ENCODE data around the gene MEX3D.

The MEX3D gene

DNA sequence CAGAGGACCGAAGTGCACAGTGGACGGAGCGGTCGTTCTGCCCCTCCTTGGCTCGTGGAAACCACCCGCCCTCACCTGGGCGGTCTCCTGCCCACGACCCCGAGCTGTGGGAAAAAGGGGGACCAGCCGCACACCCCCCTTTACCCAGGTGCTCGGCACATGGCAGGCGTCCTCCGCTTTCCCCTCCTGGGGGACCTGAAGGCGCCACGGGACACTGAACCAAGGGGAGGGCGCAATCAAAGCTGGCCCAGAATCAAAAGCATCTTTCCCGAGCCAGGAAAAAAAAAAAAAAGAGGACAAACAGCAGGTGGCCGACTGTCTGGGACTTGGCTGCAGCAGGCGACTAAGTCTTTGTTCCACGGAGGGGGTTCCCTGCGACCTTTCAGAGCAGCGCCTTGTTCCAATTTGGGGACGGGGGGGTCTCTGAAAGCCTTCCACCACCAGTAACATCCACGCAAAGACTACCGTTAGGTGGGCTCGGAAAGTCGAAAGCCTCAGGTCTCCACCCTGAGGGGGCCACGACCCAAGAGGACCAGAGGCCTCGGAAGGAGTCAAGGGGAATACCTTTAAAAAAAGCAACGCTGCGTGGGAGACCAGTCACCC, 23.4 kb upstream of the MEX3D start:
- H3K36me3 ChIP-seq (ENCODE audit: insufficient read depth, low read length), result peaks cover 4% of the 10 kb centered on the region
- peak overlapping the region; percentile 99 for H3K27ac ChIP-seq
- no peaks in the 10 kb centered on the region for H3K9me3 ChIP-seq (ENCODE audit: low read depth, low read length)
- H3K4me3 ChIP-seq, result peak overlapping the region; percentile 95
- H3K9ac ChIP-seq (ENCODE audit: insufficient read length), result peak overlapping the region; percentile 100
- DNase-seq (ENCODE audit: low read depth, low spot score), result no peak
- peak; percentile 1; the same call in 1 of the 2 replicates for TF ChIP-seq POLR2AphosphoS5 (IDR thresholded peaks at IDR 0.05; ENCODE audit: borderline replicate concordance, low read depth, low read length)
- TF ChIP-seq EZH2 (IDR thresholded peaks at IDR 0.05), result no peak

DNA sequence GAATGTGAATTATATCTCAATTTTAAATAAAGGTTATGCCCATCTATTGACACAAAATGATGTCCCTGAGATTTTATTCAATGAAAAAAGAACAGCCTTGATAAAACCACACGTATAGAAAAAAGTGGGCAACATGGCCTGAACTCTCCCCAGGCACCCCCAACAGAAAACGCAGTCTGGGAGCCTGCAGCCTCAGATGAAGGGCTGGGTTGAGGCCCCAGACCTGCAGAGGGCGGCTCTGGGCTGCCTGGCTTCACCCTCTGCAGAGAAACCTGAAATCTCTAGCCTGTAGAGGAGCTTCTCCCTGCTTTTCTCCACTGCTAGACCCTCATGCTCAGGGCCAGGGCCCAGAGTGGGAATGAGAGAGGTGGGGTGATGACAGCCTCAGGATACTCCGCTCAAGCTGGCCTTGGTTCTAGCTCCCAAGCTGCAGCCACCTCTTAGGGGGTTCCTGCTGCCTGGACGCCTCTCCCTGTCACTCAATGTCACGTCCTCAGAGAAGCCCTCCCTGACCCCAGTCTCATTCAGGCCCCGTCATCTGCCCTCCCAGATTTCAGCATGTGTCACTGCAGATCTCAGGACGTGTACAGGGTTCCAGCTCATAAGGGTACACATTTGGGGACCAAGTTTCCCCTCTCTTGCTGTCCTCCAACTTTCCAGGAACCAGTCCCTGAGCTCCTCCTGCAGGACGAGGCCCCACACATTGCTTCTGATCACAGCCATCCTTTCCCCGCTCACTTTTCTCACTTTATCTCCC, 22.7 kb upstream of the MEX3D start:
- Histone ChIP-seq H3K36me3 (ENCODE audit: insufficient read depth, low read length) (peaks cover 8% of the 10 kb centered on the region), H3K27ac (peak overlapping the region; percentile 99), H3K4me3 (peak overlapping the region; percentile 95), H3K9ac (ENCODE audit: insufficient read length) (peak overlapping the region; percentile 100), H3K9me3 (ENCODE audit: low read depth, low read length) (no peaks in the 10 kb centered on the region)
- TF ChIP-seq POLR2AphosphoS5 (IDR thresholded peaks at IDR 0.05; ENCODE audit: borderline replicate concordance, low read depth, low read length) (peak; percentile 32; the same call in 1 of the 2 replicates), EZH2 (IDR thresholded peaks at IDR 0.05) (no peak)
- no peak for DNase-seq (ENCODE audit: low read depth, low spot score)

DNA sequence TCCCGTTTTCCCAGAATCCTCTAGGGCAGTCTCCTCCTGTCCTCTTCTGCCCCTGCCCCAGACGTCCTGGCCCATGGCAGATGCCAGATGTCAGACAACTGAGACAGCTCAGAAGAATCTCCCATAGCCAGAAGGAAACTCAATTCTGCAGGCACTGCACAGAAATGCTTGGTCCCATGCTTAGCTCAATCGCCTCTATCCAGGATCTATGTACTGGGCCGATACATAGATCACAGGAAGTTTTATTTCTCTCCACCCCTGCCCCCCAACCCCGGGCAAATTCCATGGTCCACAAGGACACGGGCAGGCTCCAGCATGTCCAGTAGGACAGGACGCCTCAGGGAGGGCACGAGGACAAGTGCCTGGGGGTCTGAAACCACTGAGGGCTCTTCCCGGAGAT, 19.7 kb upstream of the MEX3D start:
- H3K9ac ChIP-seq (ENCODE audit: insufficient read length), result no peak overlapping the region
- no peak overlapping the region for H3K4me3 ChIP-seq
- no peak for DNase-seq (ENCODE audit: low read depth, low spot score)
- H3K9me3 ChIP-seq (ENCODE audit: low read depth, low read length), result no peaks in the 10 kb centered on the region
- peak overlapping the region; percentile 26 for H3K27ac ChIP-seq
- no peak for TF ChIP-seq EZH2 (IDR thresholded peaks at IDR 0.05)
- TF ChIP-seq POLR2AphosphoS5 (IDR thresholded peaks at IDR 0.05; ENCODE audit: borderline replicate concordance, low read depth, low read length), result no peak
- no peak for TF ChIP-seq FOXP2 (optimal IDR thresholded peaks at IDR 0.05; ENCODE audit: control extremely low read depth, extremely low read length, insufficient read depth)
- peaks cover 26% of the 10 kb centered on the region for H3K36me3 ChIP-seq (ENCODE audit: insufficient read depth, low read length)

DNA sequence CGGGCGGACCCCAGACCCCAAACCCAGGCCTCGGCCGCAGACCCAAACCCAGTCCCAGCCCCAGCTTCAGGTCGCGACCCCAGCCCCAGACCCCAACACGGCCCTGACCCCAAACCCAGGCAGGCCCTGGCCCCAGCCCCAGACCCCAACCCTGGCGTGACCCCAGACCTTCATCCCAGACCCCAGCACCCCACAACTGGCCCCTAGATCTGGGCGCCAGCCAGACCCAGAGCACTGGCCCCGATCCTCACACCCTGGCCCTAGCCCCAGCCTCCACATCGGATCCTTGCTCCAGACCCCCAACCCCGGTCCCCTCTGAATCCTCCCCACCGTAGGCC, 17.1 kb upstream of the MEX3D start:
- Histone ChIP-seq H3K4me3 (no peak overlapping the region), H3K9me3 (ENCODE audit: low read depth, low read length) (no peaks in the 10 kb centered on the region), H3K27ac (no peak overlapping the region), H3K36me3 (ENCODE audit: insufficient read depth, low read length) (peaks cover 49% of the 10 kb centered on the region; the same call in 1 of the 2 replicates), H3K9ac (ENCODE audit: insufficient read length) (no peak overlapping the region)
- DNase-seq (ENCODE audit: low read depth, low spot score), result no peak
- TF ChIP-seq POLR2AphosphoS5 (IDR thresholded peaks at IDR 0.05; ENCODE audit: borderline replicate concordance, low read depth, low read length), result 0 out of 2 replicates have a peak, but pooled peaks have one; percentile 7
- TF ChIP-seq EZH2 (IDR thresholded peaks at IDR 0.05), result no peak

DNA sequence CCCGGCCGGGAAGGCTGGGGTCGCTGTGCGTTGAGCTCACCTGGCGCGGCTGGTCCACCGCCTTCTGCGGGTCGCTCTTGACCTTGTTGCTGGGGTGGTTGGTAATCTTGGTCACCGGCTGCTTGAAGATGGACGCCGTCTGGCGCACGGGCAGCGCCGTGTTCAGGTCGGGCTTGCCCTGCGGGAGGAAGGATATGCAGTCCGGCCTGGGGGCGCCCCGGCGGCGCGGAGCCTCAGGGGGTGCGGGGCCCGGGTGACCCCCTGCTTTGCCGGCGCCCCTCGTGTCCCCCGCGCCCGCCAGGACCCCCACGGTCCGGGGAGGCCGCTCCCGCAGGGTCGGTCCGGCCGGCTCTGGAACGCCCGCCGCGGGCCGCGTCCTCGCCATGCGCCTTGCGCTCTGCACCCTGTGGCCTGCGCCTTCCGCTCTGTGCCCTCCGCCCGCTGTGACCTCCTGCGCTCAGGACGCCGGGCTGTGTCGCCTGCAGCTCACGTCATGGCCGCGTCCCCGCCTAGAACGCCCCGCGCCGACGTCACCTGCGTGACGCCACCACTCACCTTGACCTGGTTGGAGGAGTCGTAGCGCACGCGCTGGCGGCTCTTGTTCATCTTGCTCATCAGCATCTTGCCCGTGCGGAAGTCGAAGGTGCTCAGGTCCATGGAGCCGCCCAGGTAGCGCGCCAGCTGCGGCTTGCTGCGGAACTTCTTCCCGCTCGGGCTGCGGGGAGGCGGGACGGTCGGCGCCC, 16.5 kb upstream of the MEX3D start:
- H3K36me3 ChIP-seq (ENCODE audit: insufficient read depth, low read length), result peaks cover 53% of the 10 kb centered on the region; the same call in 1 of the 2 replicates
- no peaks in the 10 kb centered on the region for H3K9me3 ChIP-seq (ENCODE audit: low read depth, low read length)
- no peak overlapping the region for H3K4me3 ChIP-seq
- DNase-seq (ENCODE audit: low read depth, low spot score), result no peak
- no peak overlapping the region for H3K9ac ChIP-seq (ENCODE audit: insufficient read length)
- no peak overlapping the region for H3K27ac ChIP-seq
- no peak for TF ChIP-seq POLR2AphosphoS5 (IDR thresholded peaks at IDR 0.05; ENCODE audit: borderline replicate concordance, low read depth, low read length)
- TF ChIP-seq EZH2 (IDR thresholded peaks at IDR 0.05), result no peak
- TF ChIP-seq FOXP2 (optimal IDR thresholded peaks at IDR 0.05; ENCODE audit: control extremely low read depth, extremely low read length, insufficient read depth), result no peak

DNA sequence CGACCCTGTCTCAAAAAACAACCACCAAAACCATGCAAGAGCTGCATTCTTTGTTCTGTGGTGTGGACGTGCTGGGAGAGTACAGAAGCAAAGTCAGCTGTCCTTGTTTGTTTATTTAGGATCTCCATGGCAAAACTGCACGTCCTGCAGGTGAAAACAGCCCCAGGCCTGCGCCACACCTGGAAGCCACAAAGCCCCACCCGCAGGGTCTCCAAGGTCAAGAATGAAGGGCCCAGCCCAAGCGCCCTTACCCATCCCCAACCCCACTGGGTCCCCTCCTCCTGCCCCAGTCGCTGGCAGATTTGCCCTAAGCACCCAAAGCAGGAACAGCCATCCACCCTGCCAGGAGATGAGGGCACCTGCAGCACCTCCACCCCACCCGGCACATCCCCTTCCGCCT, 14.1 kb upstream of the MEX3D start:
- Histone ChIP-seq H3K36me3 (ENCODE audit: insufficient read depth, low read length) (peaks cover 56% of the 10 kb centered on the region; the same call in 1 of the 2 replicates), H3K9me3 (ENCODE audit: low read depth, low read length) (no peaks in the 10 kb centered on the region), H3K9ac (ENCODE audit: insufficient read length) (no peak overlapping the region), H3K4me3 (no peak overlapping the region), H3K27ac (no peak overlapping the region)
- TF ChIP-seq FOXP2 (optimal IDR thresholded peaks at IDR 0.05; ENCODE audit: control extremely low read depth, extremely low read length, insufficient read depth) (no peak), EZH2 (IDR thresholded peaks at IDR 0.05) (no peak), POLR2AphosphoS5 (IDR thresholded peaks at IDR 0.05; ENCODE audit: borderline replicate concordance, low read depth, low read length) (no peak)
- no peak for DNase-seq (ENCODE audit: low read depth, low spot score)

DNA sequence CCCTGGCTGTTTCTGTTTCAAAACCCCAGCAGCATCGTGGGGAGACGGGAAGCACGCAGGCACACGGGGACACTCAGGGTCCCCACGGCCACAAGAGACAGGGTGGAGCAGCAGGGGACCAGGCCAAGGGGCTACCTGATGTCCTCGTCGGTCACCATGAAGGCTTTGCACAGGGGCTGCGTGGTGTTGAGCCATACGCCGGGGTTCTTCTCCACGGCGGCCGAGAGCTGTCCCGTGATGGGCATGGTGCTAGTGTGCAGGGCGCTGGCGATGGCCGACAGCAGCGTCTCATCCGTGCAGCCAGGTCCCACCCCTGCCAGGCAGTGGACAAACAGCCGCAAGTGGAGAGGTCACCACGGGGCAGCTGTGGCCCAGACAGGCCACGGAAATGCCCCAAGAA, 12.8 kb upstream of the MEX3D start:
- no peak for DNase-seq (ENCODE audit: low read depth, low spot score)
- no peak for TF ChIP-seq POLR2AphosphoS5 (IDR thresholded peaks at IDR 0.05; ENCODE audit: borderline replicate concordance, low read depth, low read length)
- TF ChIP-seq FOXP2 (optimal IDR thresholded peaks at IDR 0.05; ENCODE audit: control extremely low read depth, extremely low read length, insufficient read depth), result no peak
- TF ChIP-seq EZH2 (IDR thresholded peaks at IDR 0.05), result no peak
- peaks cover 53% of the 10 kb centered on the region; the same call in 1 of the 2 replicates for H3K36me3 ChIP-seq (ENCODE audit: insufficient read depth, low read length)
- H3K9ac ChIP-seq (ENCODE audit: insufficient read length), result no peak overlapping the region
- no peak overlapping the region for H3K4me3 ChIP-seq
- no peak overlapping the region for H3K27ac ChIP-seq
- H3K9me3 ChIP-seq (ENCODE audit: low read depth, low read length), result no peaks in the 10 kb centered on the region

DNA sequence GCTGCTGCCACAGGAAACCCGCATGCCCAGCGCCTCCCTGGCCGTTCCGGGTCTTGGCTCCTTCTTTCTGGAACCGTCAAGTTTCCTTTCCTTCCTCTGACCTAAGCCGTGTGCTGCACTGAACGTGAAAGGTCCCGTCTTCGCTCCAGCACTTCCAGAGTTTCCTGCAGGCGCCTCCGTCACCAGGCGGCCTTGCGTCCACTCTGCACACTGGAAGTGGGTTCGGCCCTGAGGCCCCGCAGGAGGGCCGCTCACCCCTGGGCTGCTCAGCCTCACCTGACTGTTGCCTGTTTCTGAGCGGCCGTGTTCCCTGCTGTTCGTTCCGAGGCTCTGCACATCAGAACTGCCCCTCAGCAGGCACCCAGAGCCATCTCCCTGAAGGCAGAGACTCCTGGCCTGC, 12.3 kb upstream of the MEX3D start:
- no peak overlapping the region for H3K27ac ChIP-seq

More for the DNA sequence above, 12.3 kb upstream of the MEX3D start:
- Histone ChIP-seq H3K4me3 (no peak overlapping the region), H3K9me3 (ENCODE audit: low read depth, low read length) (no peaks in the 10 kb centered on the region), H3K9ac (ENCODE audit: insufficient read length) (no peak overlapping the region), H3K36me3 (ENCODE audit: insufficient read depth, low read length) (peaks cover 48% of the 10 kb centered on the region; the same call in 1 of the 2 replicates)
- DNase-seq (ENCODE audit: low read depth, low spot score), result no peak
- TF ChIP-seq FOXP2 (optimal IDR thresholded peaks at IDR 0.05; ENCODE audit: control extremely low read depth, extremely low read length, insufficient read depth) (no peak), POLR2AphosphoS5 (IDR thresholded peaks at IDR 0.05; ENCODE audit: borderline replicate concordance, low read depth, low read length) (no peak), EZH2 (IDR thresholded peaks at IDR 0.05) (no peak)
